Psoas muscle (tissue), 8 donors: ENCODE results near the gene DGCR6. TPM values are rescaled to one million over a fixed set of nuclear protein-coding genes. Genes with fewer than 3 reads are reported as not detected.
"Not testable (repeated sequence)": the region's sequence is repeated elsewhere in the genome, so short reads cannot be mapped to it uniquely, and the experiment has no call there.

Source experiments
- ATAC-seq, 4 donors: fragments of 200-7000 bp; cut with Tn5 transposase; one replicate each; pipeline ENCODE4 v1.9.1; 2020; ENCODE audit warnings: moderate library complexity in 3 of 4, mild to moderate bottlenecking in 2 of 4
- DNase-seq, 2 donors: peaks; one replicate each; pipeline ENCODE4 v3.0.0-alpha.2; 2020
- H3K27ac ChIP-seq: fragments of 200-600 bp; one replicate; pipeline ENCODE4 v1.8.0; 2022
- H3K27me3 ChIP-seq, 3 donors: fragments of 200-600 bp in 1 of 3; one replicate each; pipeline versions ENCODE4 v1.6.1 to v1.8.0; 2013 to 2022; ENCODE audit warnings: low read length in 2 of 3, mild to moderate bottlenecking in 2 of 3, moderate library complexity in 1 of 3; ENCODE audit not compliant: insufficient read depth in 3 of 3
- H3K36me3 ChIP-seq, 2 donors: fragments of 200-600 bp in 1 of 2; one replicate each; pipeline versions ENCODE4 v1.6.1 to v1.8.0; 2013 to 2022; ENCODE audit warnings: low read depth in 1 of 2, mild to moderate bottlenecking in 1 of 2, moderate library complexity in 1 of 2; ENCODE audit not compliant: insufficient read depth in 1 of 2
- H3K4me1 ChIP-seq: fragments of 200-600 bp; one replicate; pipeline ENCODE4 v1.8.0; 2022
- H3K4me3 ChIP-seq: fragments of 200-600 bp; one replicate; pipeline ENCODE4 v1.8.0; 2022; ENCODE audit warnings: mild to moderate bottlenecking
- H3K9me3 ChIP-seq: fragments of 200-600 bp; one replicate; pipeline ENCODE4 v1.8.0; 2022
- WGBS, 3 donors: extraction: QIAGEN DNeasy Blood & Tissue Kit; methylation state at CpG; one replicate each; pipeline versions ENCODE4 v1.1.6 to v1.1.7; 2013; 5-methylcytosine and 5-hydroxymethylcytosine counted together
- intact Hi-C, 2 donors: fragments of 100-400 bp; cut with DNase I; formaldehyde crosslinking; loops; one replicate each; pipeline versions ENCODE4 v1.11.0 to v1.14.2; 2022
- long read RNA-seq, 2 donors: library from polyadenylated mRNA; unstranded; transcript quantifications; one replicate each; pipeline ENCODE4 v2.0.0, GENCODE V29; 2021
- polyA plus RNA-seq, 3 donors: library from polyadenylated mRNA; stranded (reverse); fragments of 200-250 nt; gene quantifications; one replicate each; pipeline ENCODE4 v1.2.3, GENCODE V29; 2013
- total RNA-seq, 4 donors: library from RNA; stranded (reverse); fragmentation: NEBNext Ultra II Directional in 2 of 4; extraction: Animal tissue kit (Norgen Biotek cat#: 25700) in 2 of 4; gene quantifications; one replicate each; pipeline versions ENCODE4 v1.2.1 to v1.2.4, GENCODE V29; 2021 to 2023
- TF ChIP-seq, protein P1 (sequence below): fragments of 200-600 bp; IDR thresholded peaks from one replicate; pipeline ENCODE4 v1.8.0; 2022; ENCODE audit warnings: antibody characterized with exemption
- donor health status: healthy with polysubstance abuse.
- donor health status: DM: no; HTN: no; CAD: no; lungs with moderate emphysema.
- donor health status: Bipolar disorder and iron deficiency.
- donor health status: healthy.
- donor health status: DM: yes; HTN: yes; CAD: no.
- donor health status: DM: no; HTN: no; CAD: no.
- donor health status: DM: no; HTN: no; CAD: no.
- donor health status: DM: yes; HTN: yes; CAD: no.

The DGCR6 gene
- total RNA-seq = 10 to 100 TPM; 13.1 to 30.6 (median 21.7) TPM
- 10 to 100 TPM in 1 of 3 donors, 1 to 10 TPM in 2; 8.0 to 27.7 (median 8.9) TPM for polyA plus RNA-seq
- long read RNA-seq, donor 1, partial matches to known transcripts = 0 of 4 reads
- long read RNA-seq, donor 1, other reads (novel, unspliced or antisense) = 0 of 4 reads
- long read RNA-seq, donor 2, partial matches to known transcripts = 0 of 2 reads
- long read RNA-seq, donor 2, other reads (novel, unspliced or antisense) = 0 of 2 reads

DNA sequence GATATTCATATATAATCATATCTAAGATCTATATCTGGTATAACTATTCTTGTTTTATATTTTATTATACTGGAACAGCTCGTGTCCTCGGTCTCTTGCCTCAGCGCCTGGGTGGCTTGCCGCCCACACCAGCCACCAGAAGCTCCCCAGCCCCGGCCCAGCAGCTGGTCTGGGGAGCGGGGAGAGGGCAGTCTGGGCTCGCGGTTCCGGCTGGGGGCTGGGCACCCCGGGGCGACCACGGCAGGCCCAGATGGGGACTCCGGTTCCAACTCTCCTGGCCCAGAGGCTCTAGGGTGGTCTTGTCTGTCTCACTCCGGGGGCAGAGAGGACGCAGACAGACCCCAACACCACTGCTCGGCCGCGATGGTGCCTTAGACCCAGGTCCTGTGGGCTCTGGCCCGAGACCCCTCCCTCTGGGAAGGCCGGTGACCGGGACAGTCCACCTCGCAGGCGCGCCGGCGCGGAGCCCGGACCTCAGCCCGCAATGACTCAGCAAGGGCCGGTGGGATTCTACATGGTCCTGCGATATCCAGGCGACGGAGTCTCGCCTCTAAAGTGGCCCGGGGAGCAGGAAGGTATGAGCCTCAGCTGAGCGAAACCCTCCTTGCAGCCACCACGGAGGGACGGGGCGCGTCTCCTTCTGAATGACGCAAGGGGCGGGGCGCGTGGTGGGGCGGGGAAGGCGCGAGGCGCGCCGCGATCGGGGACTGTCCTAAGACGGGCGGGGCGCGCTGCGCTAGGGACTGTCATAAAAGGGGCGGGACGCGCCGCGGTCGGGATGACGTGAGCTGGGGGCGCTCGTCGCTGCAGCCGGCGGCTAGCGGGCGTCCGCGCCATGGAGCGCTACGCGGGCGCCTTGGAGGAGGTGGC lies at the start of gene DGCR6:
Gene DGCR6, plus strand, starts transcription at position 781 of the 870 bp plus-strand sequence. Its CDS starts 55 bp downstream, at position 836.
- TF ChIP-seq, protein P1, sequence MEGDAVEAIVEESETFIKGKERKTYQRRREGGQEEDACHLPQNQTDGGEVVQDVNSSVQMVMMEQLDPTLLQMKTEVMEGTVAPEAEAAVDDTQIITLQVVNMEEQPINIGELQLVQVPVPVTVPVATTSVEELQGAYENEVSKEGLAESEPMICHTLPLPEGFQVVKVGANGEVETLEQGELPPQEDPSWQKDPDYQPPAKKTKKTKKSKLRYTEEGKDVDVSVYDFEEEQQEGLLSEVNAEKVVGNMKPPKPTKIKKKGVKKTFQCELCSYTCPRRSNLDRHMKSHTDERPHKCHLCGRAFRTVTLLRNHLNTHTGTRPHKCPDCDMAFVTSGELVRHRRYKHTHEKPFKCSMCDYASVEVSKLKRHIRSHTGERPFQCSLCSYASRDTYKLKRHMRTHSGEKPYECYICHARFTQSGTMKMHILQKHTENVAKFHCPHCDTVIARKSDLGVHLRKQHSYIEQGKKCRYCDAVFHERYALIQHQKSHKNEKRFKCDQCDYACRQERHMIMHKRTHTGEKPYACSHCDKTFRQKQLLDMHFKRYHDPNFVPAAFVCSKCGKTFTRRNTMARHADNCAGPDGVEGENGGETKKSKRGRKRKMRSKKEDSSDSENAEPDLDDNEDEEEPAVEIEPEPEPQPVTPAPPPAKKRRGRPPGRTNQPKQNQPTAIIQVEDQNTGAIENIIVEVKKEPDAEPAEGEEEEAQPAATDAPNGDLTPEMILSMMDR = no peak
- Histone ChIP-seq H3K27me3 (no peaks in the 10 kb centered on the region), H3K27ac (no peak within 1 kb of the TSS), H3K36me3 (no peaks in the 10 kb centered on the region), H3K4me3 (no peak within 1 kb of the TSS), H3K9me3 (no peaks in the 10 kb centered on the region), H3K4me1 (no peaks in the 10 kb centered on the region)
- WGBS, 3 donors = 6% methylated on average over 7 of the region's 77 CpGs; no CpG with 5 or more reads in 2 of the 3 donors
- ATAC-seq = peak; percentile 91 to 95 (median 92)
- DNase-seq = peak; percentile 7 to 22
- intact Hi-C loops = no loop called here

DNA sequence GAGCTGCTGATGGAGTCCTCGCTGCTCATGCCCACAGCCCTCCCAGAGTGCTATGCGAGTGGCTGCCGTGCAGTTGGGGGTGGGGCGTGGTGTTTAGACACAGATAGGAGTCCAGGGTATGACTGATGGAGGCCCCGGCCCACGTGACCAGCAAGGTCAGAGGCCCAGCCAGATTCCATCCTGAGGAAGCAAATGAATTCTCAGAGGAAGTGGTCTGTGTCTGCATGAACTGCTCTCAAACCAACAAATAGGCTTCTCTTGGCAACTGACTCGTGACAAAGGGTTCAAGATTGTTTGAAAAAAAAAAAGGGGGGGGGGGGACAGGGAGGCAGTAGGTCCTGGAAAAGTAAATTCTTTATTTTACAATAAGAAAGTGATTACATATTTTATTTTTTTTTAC lies 46.8 kb upstream of the DGCR6 start:
- 17 to 34% (median 34%) methylated on average over 2 to 3 of the region's 7 CpGs for whole genome bisulfite sequencing, 3 donors
- H3K27me3 ChIP-seq, H3K4me1 ChIP-seq, H3K27ac ChIP-seq, intact Hi-C loops, H3K4me3 ChIP-seq, H3K36me3 ChIP-seq, H3K9me3 ChIP-seq, ATAC-seq, DNase-seq: not testable (repeated sequence)

DNA sequence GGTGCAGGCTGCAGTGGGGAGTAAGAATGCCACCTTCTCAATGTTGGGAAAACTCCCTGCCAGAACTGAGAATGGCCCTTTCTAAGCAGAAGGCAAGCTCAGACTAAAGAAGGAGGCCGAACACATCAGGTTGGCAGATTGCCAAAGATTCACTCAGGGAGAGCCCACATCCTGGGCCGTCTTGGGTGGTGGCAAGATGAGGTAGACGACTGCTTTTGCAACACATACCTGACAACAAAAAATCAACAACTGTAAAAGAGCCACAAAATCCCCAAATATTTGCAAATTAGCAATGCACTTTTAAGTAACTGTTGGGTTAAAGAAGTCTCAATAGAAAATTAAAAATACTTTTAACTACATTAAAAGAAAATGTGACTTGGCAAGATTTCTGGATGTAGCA lies 24.9 kb upstream of the DGCR6 start:
- H3K4me3 ChIP-seq, H3K4me1 ChIP-seq, H3K36me3 ChIP-seq, ATAC-seq, H3K9me3 ChIP-seq, H3K27ac ChIP-seq, H3K27me3 ChIP-seq, intact Hi-C loops: not testable (repeated sequence)
- DNase-seq = peak; percentile 1 to 23
- WGBS, 3 donors = 28 to 38% (median 35%) methylated on average over 3 of the region's 3 CpGs

DNA sequence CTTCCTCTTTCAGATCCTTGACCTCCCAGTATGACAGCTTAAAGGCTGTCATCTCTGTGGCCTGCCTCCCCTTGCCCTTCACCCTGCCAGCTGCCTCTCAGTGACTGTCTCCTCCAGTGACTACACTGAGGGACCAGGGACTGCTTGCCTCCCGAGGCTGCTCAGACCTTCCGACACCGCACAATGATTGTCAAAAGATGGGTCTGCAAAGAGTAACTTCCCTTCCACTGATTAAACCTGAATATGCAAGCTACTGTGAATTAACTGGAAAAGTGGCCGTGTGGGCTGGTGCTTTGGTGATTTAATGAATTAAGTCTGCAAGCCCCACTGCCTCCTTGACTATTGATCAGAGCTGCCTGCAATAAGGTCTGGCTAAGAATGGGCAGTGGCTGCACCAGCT lies 21.7 kb upstream of the DGCR6 start:
- ATAC-seq, H3K36me3 ChIP-seq, H3K9me3 ChIP-seq, H3K27me3 ChIP-seq, intact Hi-C loops, H3K4me3 ChIP-seq, DNase-seq, H3K27ac ChIP-seq, H3K4me1 ChIP-seq: not testable (repeated sequence)
- WGBS, 3 donors = 82 to 90% (median 85%) methylated on average over 4 of the region's 4 CpGs

DNA sequence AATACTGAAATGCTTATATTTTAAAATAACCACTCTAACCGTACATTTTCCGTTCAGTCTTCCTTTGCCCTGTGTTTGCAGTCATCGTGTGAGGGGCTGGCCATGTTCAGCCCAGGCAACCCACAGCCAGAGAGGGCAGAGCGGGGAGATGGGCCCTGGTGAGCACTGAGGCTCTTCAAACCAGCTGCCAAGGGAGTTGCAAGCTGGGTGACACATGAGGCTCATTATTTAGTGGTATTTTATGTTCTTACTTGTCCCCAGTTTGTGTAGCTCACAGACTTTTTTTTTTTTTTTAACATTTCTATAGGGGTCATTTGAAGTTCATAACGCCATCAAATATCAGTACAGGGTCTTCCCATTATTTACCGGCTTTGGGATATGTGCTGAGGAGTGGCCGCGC lies 18.0 kb upstream of the DGCR6 start:
- Histone ChIP-seq H3K36me3 (no peaks in the 10 kb centered on the region), H3K9me3 (no peaks in the 10 kb centered on the region), H3K4me1 (no peaks in the 10 kb centered on the region), H3K27ac (no peak overlapping the region), H3K4me3 (no peak overlapping the region), H3K27me3 (no peaks in the 10 kb centered on the region)
- TF ChIP-seq, protein P1 = no peak
- DNase-seq (no peak), ATAC-seq (no peak)
- 63 to 80% methylated on average over 1 to 2 of the region's 8 CpGs; no CpG with 5 or more reads in 1 of the 3 donors for whole genome bisulfite sequencing, 3 donors
- intact Hi-C loops = no loop called here

DNA sequence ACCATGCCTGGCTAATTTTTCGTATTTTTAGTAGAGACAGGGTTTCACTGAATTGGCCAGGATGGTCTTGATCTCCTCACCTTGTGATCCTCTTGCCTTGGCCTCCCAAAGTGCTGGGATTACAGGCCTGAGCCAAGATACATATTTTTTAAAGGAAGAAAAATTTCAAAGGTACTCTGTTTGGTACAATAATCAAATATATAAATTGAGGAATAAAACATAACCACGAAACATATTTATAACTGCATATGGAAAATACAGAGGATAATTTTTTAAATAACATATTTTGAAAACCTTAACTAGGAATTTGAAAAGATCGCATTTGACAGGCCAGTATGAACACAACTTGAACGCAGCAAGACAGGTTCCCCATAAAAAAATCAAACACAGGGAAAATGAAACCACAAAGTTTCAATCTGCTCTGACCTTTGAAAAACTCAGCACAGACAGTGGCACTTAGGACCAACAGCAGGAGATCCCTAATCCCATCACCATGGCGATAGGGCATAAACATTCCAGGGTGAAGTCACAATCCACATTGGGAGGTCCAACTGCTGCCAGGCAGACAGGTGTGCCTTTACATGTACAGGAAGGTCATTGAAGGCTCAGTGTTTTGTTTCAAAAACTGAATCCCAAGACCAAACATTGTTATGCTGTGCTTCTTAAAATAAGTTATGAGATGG lies 15.5 kb upstream of the DGCR6 start:
- intact Hi-C loops, H3K27ac ChIP-seq, H3K27me3 ChIP-seq, DNase-seq, H3K36me3 ChIP-seq, H3K4me1 ChIP-seq, ATAC-seq, H3K9me3 ChIP-seq, H3K4me3 ChIP-seq: not testable (repeated sequence)
- no CpG with 5 or more reads among the region's 5 CpGs for WGBS, 3 donors

DNA sequence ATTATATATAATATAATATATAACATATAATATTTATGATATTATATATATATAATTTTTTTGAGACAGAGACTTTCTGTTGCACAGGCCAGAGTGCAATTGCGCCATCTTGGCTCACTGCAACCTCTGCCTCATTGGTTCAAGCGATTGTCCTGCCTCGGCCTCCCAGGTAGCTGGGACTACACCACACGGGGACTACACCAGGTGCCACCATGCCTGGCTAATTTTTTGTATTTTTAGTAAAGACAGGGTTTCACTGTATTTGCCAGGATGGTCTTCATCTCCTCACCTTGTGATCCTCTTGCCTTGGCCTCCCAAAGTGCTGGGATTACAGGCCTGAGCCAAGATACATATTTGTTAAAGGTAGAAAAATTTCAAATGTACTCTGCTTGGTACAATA lies 12.3 kb upstream of the DGCR6 start:
- H3K27ac ChIP-seq, H3K4me3 ChIP-seq, intact Hi-C loops, H3K36me3 ChIP-seq, ATAC-seq, DNase-seq, H3K4me1 ChIP-seq, H3K9me3 ChIP-seq, H3K27me3 ChIP-seq: not testable (repeated sequence)
- WGBS, 3 donors = no CpG with 5 or more reads among the region's 4 CpGs

DNA sequence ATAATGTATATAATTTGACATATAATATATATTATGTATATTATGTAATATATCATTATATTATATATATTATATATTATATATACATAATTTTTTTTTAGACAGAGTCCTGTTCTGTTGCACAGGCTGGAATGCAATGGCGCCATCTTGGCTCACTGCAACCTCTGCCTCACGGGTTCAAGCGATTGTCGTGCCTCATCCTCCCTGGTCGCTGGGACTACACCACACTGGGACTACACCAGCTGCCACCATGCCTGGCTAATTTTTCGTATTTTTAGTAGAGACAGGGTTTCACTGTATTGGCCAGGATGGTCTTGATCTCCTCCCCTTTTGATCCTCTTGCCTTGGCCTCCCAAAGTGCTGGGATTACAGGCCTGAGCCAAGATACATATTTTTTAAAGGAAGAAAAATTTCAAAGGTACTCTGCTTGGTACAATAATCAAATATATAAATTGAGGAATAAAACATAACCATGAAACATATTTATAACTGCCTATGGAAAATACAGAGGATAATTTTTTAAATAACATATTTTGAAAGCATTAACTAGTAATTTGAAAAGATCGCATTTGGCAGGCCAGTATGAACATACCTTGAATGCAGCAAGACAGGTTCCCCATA lies 10.0 kb upstream of the DGCR6 start:
- WGBS, 3 donors = 57 to 79% (median 67%) methylated on average over 5 to 6 of the region's 7 CpGs
- intact Hi-C loops, ATAC-seq: not testable (repeated sequence)

DNA sequence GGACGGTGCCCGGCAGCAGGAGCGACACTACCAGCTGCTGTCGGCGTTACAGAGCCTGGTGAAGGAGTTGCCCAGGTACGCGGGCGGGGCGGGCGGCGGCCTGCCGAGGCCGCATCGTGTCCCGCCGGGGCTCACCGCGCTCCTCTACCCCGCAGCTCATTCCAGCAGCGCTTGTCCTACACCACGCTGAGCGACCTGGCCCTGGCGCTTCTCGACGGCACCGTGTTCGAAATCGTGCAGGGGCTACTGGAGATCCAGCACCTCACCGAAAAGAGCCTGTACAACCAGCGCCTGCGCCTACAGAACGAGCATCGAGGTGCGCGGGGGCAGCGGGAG lies 258 bp downstream of the DGCR6 start:
- H3K27ac ChIP-seq, H3K27me3 ChIP-seq, H3K36me3 ChIP-seq, intact Hi-C loops, H3K4me1 ChIP-seq, H3K4me3 ChIP-seq, H3K9me3 ChIP-seq, DNase-seq: not testable (repeated sequence)
- ATAC-seq = peak in 2 of 4 donors; percentile 36 to 40
- no CpG with 5 or more reads among the region's 36 CpGs for whole genome bisulfite sequencing, 3 donors

More for the DNA sequence above, 10.0 kb upstream of the DGCR6 start:
- H3K27ac ChIP-seq, H3K4me3 ChIP-seq, H3K9me3 ChIP-seq, H3K27me3 ChIP-seq, H3K36me3 ChIP-seq, H3K4me1 ChIP-seq: not testable (repeated sequence)
- peak; percentile 10 to 47 for DNase-seq
